Progenitor cell of endocrine pancreas (in vitro differentiated cells): ENCODE results near the gene SLC28A3. TPM values are rescaled to one million over a fixed set of nuclear protein-coding genes. Genes with fewer than 3 reads are reported as not detected.

Source experiments
- DNase-seq: peaks from one replicate; pipeline ENCODE4 v3.0.0; 2021; ENCODE audit warnings: low spot score; ENCODE audit not compliant: unreplicated experiment
- H3K27ac Mint-ChIP-seq: 2 replicates; pipeline ENCODE4 v1.8.0; 2021; ENCODE audit warnings: mild to moderate bottlenecking, moderate library complexity, mixed read lengths
- H3K27me3 Mint-ChIP-seq: 2 replicates; pipeline ENCODE4 v1.8.0; 2021; ENCODE audit warnings: mixed read lengths
- H3K36me3 Mint-ChIP-seq: 2 replicates; pipeline ENCODE4 v1.8.0; 2022; ENCODE audit warnings: mixed read lengths; ENCODE audit not compliant: insufficient read depth
- H3K4me1 Mint-ChIP-seq: 2 replicates; pipeline ENCODE4 v1.8.0; 2021; ENCODE audit warnings: low read depth, mixed read lengths
- H3K4me3 Mint-ChIP-seq: 2 replicates; pipeline ENCODE4 v1.8.0; 2021; ENCODE audit warnings: low read depth, mild to moderate bottlenecking, moderate library complexity, mixed read lengths
- H3K9me3 Mint-ChIP-seq: 2 replicates; pipeline ENCODE4 v1.8.0; 2021; ENCODE audit warnings: low read depth, mixed read lengths
- CTCF ChIP-seq: fragments of 200-600 bp; sonication (generic); IDR thresholded peaks from one replicate; pipeline ENCODE4 v1.5.0; 2021; ENCODE audit warnings: antibody characterized with exemption, mild to moderate bottlenecking; ENCODE audit not compliant: unreplicated experiment
- total RNA-seq: library from RNA; stranded (reverse); gene quantifications from 2 replicates; pipeline ENCODE4 v1.2.1, GENCODE V29; 2021

SLC28A3 gene
- total RNA-seq, 1 donor from 2014 or later = 0.62 TPM

GRCh38 chr9:84304166-84304565, 36.4 kb downstream of the SLC28A3 start:
- no peaks in the 10 kb centered on the region for H3K36me3 Mint-ChIP-seq
- DNase-seq = no peak
- H3K9me3 Mint-ChIP-seq = no peaks in the 10 kb centered on the region
- TF ChIP-seq CTCF = no peak
- H3K27me3 Mint-ChIP-seq = no peaks in the 10 kb centered on the region
- no peak overlapping the region for H3K27ac Mint-ChIP-seq
- no peak overlapping the region for H3K4me3 Mint-ChIP-seq
- H3K4me1 Mint-ChIP-seq = no peaks in the 10 kb centered on the region

- no peak for TF ChIP-seq CTCF
- Mint-ChIP-seq H3K4me1 (no peaks in the 10 kb centered on the region), H3K4me3 (no peak overlapping the region)
These were observed 37.5 kb downstream of the SLC28A3 start for GRCh38 chr9:84303061-84303460.

GRCh38 chr9:84301851-84302250, 38.7 kb downstream of the SLC28A3 start:
- no peak for TF ChIP-seq CTCF
- Mint-ChIP-seq H3K36me3 (no peaks in the 10 kb centered on the region), H3K4me3 (no peak overlapping the region), H3K27ac (no peak overlapping the region), H3K4me1 (no peaks in the 10 kb centered on the region), H3K27me3 (no peaks in the 10 kb centered on the region), H3K9me3 (no peaks in the 10 kb centered on the region)
- DNase-seq = no peak

More at GRCh38 chr9:84303061-84303460, 37.5 kb downstream of the SLC28A3 start:
- Mint-ChIP-seq H3K9me3 (no peaks in the 10 kb centered on the region), H3K27me3 (no peaks in the 10 kb centered on the region), H3K36me3 (no peaks in the 10 kb centered on the region), H3K27ac (no peak overlapping the region)
- DNase-seq = no peak

- no peak for DNase-seq
- Mint-ChIP-seq H3K4me1 (no peaks in the 10 kb centered on the region), H3K36me3 (no peaks in the 10 kb centered on the region), H3K4me3 (no peak overlapping the region), H3K27ac (no peak overlapping the region), H3K9me3 (no peaks in the 10 kb centered on the region), H3K27me3 (no peaks in the 10 kb centered on the region)
- no peak for TF ChIP-seq CTCF
These were observed 40.3 kb downstream of the SLC28A3 start for GRCh38 chr9:84300271-84300670.

GRCh38 chr9:84297162-84297821, 43.3 kb downstream of the SLC28A3 start:
- no peak overlapping the region for H3K4me3 Mint-ChIP-seq
- H3K9me3 Mint-ChIP-seq = no peaks in the 10 kb centered on the region
- H3K4me1 Mint-ChIP-seq = no peaks in the 10 kb centered on the region
- no peak overlapping the region for H3K27ac Mint-ChIP-seq
- H3K36me3 Mint-ChIP-seq = no peaks in the 10 kb centered on the region
- TF ChIP-seq CTCF = no peak
- no peak for DNase-seq
- H3K27me3 Mint-ChIP-seq = no peaks in the 10 kb centered on the region
